Activated CD4-positive, alpha-beta T cell treated with anti-CD3 and anti-CD28 coated beads for 48 hours (primary cell): ENCODE results near the gene SNURF.
"Not testable (repeated sequence)": the region's sequence is repeated elsewhere in the genome, so short reads cannot be mapped to it uniquely, and the experiment has no call there.

Source experiments
- DNase-seq: peaks from one replicate; pipeline ENCODE4 v3.0.0-alpha.2; 2020

Gene SNURF, protein sequence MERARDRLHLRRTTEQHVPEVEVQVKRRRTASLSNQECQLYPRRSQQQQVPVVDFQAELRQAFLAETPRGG

DNA sequence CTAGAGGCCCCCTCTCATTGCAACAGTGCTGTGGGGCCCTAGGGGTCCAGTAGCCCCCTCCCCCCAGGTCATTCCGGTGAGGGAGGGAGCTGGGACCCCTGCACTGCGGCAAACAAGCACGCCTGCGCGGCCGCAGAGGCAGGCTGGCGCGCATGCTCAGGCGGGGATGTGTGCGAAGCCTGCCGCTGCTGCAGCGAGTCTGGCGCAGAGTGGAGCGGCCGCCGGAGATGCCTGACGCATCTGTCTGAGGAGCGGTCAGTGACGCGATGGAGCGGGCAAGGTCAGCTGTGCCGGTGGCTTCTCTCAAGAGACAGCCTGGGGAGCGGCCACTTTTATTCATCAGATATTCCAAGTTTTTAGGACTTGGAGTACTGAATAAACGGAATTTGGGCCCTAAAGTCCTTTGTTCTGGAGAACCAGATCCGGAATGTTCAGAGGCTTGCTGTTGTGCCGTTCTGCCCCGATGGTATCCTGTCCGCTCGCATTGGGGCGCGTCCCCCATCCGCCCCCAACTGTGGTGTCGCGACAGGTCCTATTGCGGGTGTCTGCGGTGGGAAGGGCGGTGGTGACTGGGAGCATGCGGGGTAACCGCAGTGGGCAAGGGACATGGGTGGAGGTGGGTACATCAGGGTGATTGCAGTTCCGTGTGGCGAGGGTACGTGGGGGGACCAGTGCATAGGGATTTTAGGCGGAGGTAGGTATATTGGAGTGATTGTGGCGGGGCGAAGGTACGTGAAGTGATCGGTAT, at the start of gene SNURF, which contains the start of gene SNRPN:
SNURF (plus strand) TSS at position 205 of the 748 bp plus-strand sequence; CDS start at position 267, 62 bp downstream.
SNRPN (plus strand) TSS at position 205 of the 748 bp plus-strand sequence. CDS start 19,467 bp downstream, outside the sequence.
- peak; percentile 75 for DNase-seq

DNA sequence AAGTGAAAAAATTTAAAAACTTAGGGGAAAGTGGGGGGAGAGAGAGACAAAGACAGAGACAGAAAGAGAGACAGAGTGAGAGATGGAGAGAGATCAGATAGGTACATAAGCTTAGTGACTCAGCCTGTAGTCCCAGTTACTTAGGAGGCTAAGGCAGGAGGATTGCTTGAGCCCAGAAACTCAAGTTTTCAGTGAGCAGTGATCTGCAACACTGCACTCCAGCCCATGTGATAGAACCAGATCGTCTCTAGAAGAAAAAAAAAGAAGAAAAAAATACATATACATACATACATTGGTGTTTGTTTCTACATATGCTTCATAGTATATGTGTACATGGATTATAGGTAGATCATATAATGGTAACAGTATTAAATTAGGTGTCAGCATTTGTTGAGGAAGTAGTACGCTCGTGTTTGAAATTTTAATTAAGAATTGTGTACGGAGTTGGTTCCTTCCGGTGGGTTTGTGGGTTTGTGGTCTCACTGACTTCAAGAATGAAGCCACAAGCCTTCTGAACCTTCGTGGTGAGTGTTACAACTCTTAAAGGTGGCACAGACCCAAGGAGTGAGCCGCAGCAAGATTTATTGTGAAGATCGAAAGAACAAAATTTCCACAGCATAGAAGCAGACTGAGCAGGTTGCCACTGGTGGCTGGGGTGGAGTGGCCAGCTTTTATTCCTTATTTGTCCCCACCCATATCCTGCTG, 38.3 kb upstream of the SNURF start:
- DNase-seq: no peak

DNA sequence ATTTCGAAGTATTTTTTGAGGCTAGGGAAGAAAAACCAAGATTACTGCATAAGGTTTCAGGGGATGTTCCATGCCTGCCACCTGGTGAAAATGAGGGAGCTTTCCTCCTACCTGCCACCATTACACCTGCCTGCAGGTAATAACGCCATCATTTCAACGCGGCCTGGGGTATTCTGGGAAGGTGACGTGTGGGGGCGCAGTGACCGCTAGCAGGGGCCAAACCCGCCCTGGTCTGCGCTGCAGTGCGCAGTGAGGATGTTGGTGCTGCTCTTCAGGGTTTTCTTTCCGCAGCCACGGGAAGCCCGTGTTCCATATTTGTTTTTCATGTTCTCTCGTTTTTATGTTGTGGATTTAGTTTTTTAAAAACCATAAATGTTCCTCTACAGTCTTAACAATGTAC, 37.4 kb upstream of the SNURF start:
- DNase-seq: no peak

DNA sequence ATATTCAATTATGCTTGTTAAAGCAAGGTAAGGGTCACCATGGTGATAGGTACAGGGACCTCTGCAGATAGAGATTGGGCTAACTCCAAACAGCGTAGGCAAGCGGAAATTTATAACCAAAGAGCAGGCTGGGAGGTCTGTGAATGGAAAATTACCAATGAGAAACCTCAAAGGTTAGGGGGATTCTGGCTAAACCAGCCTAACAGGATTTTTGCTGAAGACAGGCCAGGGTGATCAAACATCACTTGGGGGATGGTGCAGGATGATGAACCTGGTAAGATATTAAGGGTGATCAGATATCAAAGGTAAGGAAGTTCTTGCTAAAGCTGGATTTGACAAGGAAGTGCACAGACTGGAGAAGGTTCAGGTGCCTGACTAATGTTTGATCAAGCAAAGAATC, 35.3 kb upstream of the SNURF start:
- no peak for DNase-seq

DNA sequence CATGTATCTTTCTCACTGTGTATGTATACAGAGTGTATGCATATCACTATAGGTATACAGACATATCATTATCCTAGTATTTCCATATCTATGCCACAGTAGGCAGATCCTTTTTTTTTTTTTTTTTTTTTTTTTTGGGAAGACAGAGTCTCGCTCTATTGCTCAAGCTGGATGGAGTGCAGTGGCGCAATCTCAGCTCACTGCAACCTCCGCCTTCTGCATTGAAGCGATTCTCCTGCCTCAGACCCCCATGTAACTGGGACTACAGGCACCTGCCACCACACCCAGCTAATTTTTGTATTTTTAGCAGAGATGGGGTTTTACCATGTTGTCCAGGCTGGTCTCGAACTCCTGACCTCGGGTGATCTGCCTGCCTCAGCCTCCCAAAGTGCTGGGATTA, 32.0 kb upstream of the SNURF start:
- DNase-seq: not testable (repeated sequence)

DNA sequence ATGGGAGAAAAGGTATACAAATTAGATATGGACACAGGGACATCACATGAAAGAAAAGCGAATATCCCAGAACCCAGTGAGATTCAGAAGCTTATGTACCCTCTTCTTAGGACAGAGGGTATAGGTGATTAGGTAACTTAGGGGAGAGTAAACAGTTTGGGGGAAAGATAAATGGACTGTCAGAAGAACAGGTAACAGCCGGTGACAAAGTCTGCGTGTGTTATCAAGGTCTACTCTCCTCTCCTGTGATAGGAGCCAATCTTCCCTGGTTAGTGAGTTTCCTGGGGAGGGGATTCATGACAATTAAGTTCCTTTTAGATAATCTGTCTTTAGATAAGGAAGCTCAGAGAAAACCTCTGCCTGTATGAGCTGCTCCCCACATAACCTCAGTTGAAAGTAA, 30.6 kb upstream of the SNURF start:
- no peak for DNase-seq

DNA sequence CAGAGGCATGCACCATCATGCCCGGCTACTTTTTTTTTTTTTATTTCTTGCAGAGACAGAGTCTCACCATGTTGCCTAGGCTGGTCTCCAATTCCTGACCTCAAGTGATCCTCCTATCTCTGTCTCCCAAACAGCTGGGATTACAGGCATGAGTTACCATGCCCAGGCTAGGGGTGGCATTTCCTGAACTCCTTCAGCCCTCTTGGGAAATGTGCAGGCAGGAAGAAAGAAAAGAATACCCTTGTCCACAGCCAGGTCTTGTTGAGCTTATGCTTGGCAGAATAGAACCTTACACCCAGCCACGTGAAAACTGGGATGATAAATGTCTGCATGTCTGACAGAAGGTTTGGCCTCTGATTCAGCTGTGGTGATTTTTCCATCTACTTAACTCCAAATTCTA, 30.2 kb upstream of the SNURF start:
- no peak for DNase-seq

DNA sequence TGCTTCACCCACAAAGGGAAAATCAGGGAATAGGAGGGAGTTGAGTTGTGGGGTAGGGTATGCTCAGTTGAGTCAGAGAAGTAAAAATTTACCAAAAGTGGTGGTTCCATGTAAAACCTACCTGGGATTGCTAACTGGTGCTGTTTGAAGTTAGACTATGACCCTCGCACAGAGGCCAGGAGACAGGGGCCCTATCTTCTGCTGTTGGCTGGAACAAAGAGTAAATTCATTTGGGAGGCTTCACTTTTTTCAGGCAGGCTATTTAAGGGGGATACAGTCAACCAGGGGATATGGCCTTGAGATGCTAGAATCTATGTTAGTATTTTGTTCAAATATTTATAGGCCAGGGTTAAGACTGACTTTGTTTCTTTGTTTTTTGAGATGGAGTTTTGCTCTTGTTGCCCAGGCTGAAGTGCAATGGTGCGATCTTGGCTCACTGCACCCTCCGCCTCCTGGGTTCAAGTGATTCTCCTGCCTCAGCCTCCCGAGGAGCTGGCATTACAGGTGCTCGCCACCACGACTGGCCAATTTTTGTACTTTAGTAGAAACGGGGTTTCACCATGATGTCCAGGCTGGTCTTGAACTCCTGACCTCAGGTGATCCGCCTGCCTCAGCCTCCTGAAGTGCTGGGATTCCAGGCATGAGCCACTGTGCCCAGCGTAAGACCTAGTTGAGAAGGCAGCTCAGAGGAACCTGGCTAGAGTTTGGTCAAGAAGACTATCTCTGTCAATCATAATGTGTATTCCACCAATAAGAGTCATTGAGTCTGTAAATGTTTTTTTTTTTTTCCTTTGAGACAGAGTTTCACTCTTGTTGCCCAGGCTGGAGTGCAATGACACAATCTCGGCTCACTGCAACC, 22.7 kb upstream of the SNURF start:
- DNase-seq: not testable (repeated sequence)

DNA sequence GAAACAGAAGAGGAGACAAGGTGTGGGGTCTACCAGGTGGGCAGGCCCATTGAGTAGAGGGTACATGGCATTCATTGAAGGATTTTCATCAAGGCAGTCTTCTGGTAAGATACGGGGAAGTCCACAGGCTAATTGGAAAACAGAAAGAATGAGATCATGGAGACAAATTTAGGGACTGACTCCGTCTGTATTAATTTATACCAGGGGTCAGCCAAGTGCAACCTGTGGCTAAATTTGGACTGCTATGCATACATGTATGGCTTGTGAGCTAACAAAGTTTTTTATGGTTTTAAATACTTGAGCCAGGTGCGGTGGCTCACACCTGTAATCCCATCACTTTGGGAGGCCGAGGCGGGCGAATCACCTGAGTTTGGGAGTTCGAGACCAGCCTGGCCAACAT, 21.1 kb upstream of the SNURF start:
- no peak for DNase-seq

DNA sequence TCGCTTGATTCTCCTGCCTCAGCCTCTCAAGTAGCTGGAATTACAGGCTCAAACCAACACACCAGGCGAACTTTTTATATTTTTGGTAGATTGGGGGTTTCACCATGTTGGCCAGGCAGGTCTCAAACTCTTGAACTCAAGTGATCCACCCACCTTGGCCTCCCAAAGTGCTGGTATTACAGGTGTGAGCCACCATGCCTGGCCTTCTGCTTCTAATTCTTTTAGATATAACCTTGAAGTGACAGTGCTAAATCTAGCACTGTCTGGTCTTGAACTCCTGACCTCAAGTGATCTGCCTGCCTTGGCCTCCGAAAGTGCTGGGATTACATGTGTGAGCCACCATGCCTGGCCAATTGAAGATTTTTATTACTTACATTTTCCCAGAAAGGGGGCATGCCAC, 16.6 kb upstream of the SNURF start:
- not testable (repeated sequence) for DNase-seq

DNA sequence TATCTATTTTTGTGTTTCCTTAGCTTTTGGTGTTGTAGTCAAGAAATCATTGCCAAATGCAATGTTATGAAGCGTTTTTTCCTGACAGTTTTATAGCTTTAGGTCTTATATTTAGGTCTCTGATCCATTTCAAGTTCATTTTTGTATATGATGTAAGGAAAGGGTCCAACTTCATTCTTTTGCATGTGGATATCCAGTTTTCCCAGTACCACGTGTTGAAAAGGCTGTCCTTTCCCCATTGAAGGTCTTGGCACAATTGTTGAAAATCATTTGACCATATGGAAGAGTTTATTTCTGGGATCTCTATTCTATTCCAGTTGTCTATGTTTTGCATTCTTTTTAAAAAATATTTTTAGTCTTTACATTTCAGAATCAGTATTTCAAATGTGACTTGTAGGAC, 14.6 kb upstream of the SNURF start:
- DNase-seq: no peak

DNA sequence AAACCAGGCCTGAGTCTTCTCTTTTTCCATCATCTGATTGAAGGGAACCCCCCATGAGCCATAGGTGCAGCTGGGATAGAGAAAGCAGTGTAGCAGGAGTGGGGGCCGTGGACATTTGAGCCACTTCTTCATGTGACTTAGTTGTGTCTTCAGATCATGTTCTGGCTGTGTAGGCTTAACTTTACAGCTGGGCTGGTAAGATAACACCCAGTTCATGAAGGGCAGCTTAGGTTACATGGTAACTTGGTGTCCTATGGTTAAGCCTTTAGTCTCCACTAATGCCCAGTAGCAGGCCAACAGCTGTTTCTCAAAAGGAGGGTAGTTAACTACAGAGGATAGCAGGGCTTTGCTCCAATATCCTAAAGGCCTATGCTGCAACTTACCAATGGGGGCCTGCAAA, 11.4 kb upstream of the SNURF start:
- no peak for DNase-seq

DNA sequence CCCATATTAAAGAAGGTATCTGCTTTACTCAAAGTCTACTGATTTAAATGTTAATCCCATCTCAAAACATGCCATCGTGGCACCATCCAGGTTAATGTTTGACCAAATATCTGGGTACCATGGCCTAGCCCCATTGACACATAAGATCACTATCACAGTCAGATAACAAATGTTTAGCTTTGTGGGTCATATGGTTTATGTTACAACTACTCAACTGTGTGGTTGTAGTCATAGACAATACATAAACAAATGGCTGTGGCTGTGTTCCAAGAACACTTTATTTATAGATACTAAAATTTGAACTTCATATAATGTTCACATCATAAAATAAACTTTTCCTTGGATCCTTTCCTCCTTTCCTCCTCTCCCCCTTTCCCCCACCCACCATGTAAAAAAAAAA, 9.8 kb upstream of the SNURF start:
- DNase-seq: no peak

DNA sequence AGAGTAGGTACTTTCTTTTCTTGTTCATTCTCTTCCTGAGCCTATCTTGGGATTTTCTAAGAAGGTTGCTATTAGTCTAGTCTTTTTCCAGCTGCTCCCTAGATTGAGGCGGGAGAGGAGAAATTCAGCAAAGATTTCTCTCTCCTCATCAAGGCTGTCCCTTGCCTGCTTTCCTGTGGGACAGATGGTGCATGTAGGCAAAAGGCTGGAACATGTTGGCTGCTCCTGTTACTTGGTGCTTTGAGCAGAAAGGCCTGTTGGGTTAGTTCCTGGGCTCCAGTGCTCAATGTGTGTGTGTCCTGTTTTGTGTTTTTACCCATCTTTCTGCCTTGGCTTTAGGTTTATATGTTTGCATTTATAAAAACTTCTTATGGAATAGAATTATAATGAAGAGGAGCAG, 9.1 kb upstream of the SNURF start:
- no peak for DNase-seq

DNA sequence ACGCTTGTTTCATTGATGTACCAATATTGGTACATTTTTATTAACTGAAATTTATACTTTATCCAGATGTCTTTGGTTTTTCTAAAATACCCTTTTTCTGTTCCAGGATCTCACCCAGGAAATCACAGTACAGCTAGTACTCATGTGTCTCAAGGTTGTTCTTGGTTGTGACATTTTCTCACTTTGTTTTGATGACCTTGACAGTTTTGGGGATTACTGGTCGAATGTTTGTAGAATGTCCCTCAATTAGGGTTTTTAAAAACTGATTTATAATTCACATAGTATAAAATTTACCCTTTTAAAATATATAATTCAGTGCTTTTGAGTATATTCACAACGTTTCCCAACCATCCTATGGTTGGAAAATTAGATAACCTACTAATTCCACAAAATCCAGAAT, 6.3 kb upstream of the SNURF start:
- DNase-seq: no peak

DNA sequence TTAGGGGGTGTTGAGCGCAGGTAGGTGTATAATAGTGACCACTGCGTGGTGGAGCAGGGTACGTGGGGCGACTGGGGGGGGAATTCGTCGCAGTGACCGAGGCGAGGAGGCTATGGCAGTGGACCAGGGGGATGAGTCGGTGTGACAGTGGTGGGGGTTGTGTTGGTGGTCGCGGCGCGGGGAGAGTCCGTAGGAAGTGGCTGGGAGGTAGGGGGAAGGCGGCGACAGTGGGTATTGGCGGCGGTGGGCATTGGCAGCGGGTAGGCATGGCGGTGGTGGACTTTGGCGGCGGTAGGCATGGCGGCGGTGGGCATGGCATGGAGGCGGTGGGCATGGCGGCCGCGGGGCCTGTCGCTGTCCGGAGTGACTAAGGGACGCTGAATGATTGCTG, 739 bp downstream of the SNURF start:
- DNase-seq: peak; percentile 4

DNA sequence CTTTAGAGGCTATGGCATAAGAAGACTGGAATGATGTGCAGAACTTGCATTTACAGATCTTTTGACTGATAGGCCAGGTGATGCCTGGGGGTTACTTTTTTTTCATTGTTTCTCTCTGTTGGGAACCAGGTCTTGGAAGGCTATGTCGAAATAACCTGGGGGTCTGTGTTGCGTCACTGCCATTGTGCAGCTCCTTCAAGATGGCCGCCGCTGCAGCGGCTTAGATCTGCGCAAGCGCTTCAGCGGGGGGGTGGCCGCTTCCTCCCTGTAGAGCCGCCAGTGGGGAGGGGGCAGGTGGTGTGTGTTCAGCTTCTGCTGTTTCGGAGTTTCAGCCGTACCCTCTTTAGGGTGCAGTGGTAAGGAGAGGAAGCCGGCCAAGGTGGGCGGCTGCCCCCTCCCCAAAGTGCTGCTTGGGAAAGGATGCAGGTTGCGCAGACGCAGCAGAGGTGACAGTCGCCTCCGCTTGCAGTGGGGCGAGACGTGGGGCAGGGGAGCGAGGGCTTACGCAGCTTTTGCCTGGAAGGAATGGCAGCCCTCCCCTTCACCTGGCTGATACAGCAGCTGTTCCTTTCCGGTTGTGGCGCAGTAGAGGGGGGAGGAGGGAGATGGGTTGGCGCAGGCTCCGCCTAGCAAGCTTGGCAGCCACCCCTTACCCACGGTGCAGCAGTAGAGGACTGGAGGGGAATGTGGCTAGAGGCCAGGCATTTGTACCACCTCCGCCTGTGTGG, 1.5 kb downstream of the SNURF start:
- peak; percentile 80 for DNase-seq

DNA sequence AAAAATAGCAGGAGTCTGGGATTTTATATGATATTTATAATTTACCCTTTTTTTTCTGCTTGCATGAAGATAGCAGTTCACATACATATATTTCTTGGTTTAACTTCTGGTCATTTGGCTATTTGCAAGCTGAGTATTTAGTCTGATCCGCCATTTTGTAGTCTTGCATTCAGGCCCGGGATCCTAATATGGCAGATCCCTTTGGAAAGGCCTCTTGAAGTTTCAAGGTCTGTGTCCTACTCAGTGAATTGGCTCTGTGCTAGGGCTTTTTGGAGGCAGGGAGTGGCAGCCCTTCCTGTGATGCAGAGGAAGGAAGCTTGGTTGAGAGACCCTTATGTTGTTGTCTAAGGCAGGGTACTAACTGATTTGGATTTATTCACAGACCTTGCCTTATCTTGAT, 2.9 kb downstream of the SNURF start:
- DNase-seq: no peak

DNA sequence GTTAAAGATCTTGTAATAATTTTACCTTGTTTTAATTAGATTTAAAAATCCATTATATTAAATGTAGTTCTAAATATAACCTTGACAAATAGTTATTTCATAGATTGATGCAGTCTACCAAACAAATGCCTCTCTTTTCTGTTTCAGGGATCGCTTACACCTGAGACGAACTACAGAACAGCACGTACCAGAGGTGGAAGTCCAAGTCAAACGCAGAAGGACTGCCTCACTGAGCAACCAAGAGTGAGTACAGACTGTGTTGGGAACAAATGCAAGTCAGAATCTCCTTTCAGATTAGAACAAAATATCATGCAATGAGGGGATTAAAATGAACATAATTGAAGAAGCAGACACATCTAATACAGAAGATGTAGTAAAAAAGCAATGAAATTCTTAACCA, 7.2 kb downstream of the SNURF start:
- DNase-seq: no peak

DNA sequence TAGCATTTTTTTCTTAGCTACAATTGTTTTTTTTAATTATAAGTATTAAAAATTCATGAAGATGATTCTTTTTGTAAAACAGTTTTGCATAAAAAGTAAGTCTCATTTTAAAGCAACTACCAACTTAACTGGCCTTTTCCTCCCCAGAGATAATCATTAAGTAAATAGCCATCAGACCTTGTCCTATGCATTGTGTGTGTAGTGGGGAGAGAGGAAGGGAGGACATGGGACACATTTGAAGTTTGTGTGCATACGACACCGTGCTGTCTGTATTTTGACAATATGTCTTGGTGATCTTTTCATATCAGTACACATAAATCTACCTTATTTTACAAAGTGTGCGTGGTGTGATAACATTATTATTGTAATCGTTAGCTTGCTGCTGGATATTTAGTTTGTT, 8.1 kb downstream of the SNURF start:
- no peak for DNase-seq

DNA sequence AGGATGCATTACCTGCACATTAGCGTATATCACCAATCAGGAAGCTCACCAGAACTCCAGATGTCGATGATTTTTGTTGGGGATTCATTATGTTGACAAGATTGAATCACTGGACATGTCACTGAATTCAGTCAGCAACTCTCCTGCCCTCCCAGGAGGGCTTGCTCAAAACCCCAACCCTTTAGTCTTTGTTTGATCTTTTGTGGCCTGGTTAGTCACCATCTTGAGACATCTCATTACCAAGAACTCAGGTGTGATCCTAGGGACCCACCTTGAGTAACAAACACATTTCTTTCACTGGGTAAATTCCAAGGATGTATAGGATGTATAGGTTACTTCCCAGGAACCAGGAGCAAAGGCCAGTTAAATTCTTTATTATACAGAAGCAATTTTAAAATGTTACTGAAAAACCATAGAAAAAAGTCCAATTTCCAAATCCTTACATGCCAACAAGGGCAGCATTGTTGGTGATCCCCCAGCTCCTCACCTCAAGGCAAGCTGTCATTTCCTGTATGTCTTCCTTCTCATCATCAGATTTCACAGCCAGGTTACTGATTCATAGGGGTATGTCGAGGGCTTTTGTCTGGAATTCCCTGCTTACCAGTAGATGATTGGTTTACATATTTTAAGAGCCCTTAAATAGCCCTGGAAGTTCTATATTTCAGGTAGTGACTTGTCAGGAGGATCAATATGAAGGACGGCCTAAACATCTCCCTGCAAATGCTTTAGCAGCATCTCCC, 11.7 kb downstream of the SNURF start:
- no peak for DNase-seq

DNA sequence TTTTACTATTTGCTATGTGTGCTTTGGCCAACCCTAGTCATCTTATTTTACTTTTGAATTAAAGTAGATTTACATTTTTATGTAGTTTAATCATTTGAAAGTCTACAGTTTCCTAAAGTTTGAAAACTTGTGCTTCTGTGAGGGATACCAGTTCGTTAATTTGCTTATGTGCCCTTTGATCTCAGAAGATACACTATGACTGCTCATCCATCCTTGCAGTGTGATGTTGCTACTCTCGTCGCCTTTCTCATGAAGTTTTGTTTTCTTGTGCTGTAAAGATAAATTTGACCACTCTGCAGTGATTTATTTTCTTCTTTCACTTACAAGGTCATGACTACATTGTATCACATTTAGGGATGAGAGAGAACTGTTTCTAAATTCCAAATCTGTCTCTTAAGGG, 16.3 kb downstream of the SNURF start:
- no peak for DNase-seq
